Body of pancreas (tissue), 4 donors: ENCODE results near the gene SLCO2B1.

Source experiments
- CTCF ChIP-seq, 7 experiments: fragments of 450-650 bp in 4 of 7; fragments of 200-600 bp in 3 of 7; sonication (generic) in 3 of 7; IDR thresholded peaks; one replicate each; pipeline ENCODE4 v1.5.1; 2016 to 2019; ENCODE audit warnings: antibody characterized with exemption in 7 of 7
- POLR2A ChIP-seq, 3 donors: fragments of 450-650 bp; IDR thresholded peaks; one replicate each; pipeline ENCODE4 v1.6.1; 2016; ENCODE audit warnings: antibody characterized with exemption in 3 of 3, mild to moderate bottlenecking in 2 of 3

GRCh38 chr11:75254326-75254725, 103.4 kb downstream of the SLCO2B1 start:
- TF ChIP-seq CTCF (IDR thresholded peaks at IDR 0.05) = no peak
- TF ChIP-seq POLR2A (IDR thresholded peaks at IDR 0.05) = no peak
